HL-60/S4 treated with retinoic acid at 250 ng/mL for 4 days and 3 days (cell line): ENCODE measurements around the gene CCDC192.

Experiments used
- in situ Hi-C: fragments of 300-500 bp; cut with MboI; formaldehyde crosslinking; loops from 2 replicates; pipeline ENCODE4 v1.7.0; 2022; ENCODE audit warnings: low sequenced_read_pairs

The CCDC192 gene

DNA sequence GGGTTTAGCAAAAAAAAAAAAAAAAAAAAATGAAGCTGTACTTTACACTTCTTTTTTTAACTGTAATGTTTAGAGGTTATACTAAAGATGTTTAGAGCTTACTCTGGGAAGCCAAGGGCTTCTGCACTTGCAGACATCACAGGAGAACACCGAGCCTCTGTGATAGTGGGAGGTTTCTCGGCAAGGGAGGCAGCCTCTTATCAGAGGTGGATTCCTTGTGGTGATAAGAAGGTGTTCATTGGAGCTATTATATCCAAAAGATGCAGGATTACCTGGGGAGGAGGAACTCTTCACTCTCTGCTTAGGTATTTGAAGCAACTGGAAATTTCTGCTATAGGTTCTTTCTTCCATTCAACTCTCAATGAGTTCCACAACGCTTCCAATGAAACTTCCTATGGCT, 209.2 kb downstream of the CCDC192 start:
- in situ Hi-C loops, result no loop called here

- in situ Hi-C loops, result no loop called here
Observed at GRCh38 chr5:127916885-127917573, 213.8 kb downstream of the CCDC192 start.

DNA sequence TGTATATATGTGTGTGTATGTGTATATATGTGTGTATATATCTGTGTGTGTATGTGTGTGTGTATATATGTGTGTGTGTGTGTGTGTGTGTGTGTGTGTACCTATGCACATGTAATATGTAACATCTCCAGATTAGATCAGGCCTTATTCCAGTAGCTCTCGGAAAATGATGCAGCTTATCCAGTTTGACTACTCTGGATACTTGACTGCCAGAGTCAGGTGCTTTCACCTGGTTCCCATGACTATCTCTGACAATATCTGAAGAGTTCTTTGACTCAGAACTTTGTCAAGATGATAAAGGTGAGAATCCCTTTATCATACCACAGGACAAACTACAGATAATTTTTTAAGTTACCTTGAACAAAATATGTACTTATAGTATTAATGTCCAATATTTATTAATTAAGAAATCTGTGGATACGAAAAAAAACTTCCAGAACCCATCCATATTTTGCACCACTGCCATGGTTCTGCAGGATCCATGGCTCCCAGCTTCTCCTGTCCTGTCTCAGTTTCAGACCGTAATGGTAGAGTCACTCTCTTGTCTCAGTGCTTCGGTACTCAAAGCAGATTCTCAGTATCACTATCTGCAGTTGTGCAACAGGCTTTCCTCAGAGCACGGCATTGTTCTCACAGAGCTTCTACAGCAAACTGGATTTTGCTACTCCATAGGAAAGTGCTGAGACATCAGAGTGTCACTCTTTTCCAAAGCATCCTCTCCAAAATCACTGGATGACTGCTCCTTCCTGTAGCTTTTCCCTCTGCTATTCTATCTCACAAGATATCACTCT, 216.0 kb downstream of the CCDC192 start:
- in situ Hi-C loops, result no loop called here

- in situ Hi-C loops, result no loop called here
Observed at GRCh38 chr5:127919818-127920217, 216.6 kb downstream of the CCDC192 start.

- in situ Hi-C loops, result no loop called here
Observed at GRCh38 chr5:127920936-127921335, 217.7 kb downstream of the CCDC192 start.

GRCh38 chr5:127922603-127923002, 219.4 kb downstream of the CCDC192 start:
- in situ Hi-C loops, result no loop called here

- in situ Hi-C loops, result no loop called here
Observed at GRCh38 chr5:127923804-127924570, 220.8 kb downstream of the CCDC192 start.

GRCh38 chr5:127924606-127925005, 221.4 kb downstream of the CCDC192 start:
- in situ Hi-C loops, result no loop called here

- in situ Hi-C loops, result no loop called here
Observed at GRCh38 chr5:127925916-127926315, 222.7 kb downstream of the CCDC192 start.

- in situ Hi-C loops, result no loop called here
Observed at GRCh38 chr5:127926974-127927373, 223.8 kb downstream of the CCDC192 start.

- in situ Hi-C loops, result no loop called here
Observed at GRCh38 chr5:127928053-127928452, 224.9 kb downstream of the CCDC192 start.

DNA sequence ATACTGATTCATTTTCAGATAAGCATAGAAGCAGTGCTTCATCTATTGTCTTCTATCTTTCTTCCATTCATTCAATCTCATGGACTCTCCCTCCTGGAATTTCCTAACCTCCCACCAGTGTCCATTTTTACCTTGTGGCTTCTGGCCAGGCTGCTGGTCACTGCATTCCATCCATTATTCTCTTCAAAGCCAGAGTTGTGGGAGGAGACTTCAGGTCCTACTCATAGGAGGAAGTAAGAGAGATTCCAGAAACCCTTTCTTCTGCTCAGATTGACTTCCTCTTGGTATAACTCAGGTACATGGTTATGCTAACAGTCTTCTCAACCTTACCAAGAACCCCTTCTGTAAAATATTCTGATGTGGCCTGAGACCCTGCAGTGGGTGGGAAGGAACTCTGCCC, 227.1 kb downstream of the CCDC192 start:
- in situ Hi-C loops, result no loop called here

GRCh38 chr5:127931396-127931795, 228.2 kb downstream of the CCDC192 start:
- in situ Hi-C loops, result no loop called here

DNA sequence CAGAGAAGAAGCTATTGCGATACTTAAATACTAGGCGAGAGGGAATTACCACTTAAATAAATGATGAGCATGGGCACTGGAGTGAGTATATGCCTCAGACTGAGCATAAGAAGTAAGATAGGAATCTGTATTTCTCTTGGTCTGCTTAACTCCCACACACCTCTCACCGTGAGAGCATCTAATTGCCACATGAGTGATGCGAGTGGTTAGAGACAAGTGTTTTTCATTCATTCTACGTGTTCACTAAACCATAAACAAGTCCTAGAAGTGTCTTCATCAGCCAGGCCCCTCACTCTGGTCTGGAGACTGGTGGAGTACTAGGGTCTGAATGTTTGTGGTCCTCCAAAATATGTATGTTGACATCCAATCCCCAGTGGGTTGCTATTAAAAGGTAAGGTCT, 230.2 kb downstream of the CCDC192 start:
- in situ Hi-C loops, result no loop called here

DNA sequence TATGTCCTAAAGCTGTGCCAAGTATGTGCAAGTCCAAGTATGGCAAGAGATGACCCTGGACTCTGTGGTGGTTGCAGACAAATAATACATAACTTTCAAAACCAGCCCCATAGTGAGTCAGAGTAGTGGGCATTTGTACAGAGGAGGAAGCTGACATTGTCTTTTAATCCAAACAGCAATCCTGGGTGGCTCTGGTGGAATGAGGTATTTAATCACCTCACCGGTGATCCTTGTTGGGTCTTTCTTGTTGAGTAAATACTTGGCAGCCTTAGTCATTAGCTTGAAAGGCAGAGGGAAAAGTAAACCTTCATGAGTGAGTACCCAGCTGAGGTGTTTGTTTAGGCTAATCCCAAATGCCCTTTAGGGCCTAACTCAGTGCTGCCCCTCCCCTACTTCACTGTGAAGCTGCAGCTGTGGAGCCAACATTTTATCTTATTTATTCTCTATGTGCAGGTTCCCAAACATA, 231.6 kb downstream of the CCDC192 start:
- in situ Hi-C loops, result no loop called here

DNA sequence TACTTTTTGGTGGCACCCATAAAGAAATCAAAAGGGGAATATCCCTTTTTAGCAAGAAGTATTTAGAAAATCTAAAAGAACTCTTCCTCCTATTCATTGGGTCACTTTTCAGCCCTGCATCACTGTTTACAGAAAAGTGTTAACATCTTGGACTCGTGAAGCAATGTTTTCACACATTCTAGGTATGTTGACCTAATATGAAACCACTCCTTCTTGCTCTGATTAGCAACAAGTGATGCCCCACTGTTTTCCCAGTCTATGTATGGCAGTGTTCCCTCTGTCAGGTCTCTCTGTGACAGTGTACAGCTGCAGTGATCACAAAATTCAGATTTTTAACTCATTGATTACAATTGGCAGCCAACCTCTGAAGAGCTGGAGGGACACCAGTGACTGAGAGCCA, 232.2 kb downstream of the CCDC192 start:
- in situ Hi-C loops, result no loop called here

DNA sequence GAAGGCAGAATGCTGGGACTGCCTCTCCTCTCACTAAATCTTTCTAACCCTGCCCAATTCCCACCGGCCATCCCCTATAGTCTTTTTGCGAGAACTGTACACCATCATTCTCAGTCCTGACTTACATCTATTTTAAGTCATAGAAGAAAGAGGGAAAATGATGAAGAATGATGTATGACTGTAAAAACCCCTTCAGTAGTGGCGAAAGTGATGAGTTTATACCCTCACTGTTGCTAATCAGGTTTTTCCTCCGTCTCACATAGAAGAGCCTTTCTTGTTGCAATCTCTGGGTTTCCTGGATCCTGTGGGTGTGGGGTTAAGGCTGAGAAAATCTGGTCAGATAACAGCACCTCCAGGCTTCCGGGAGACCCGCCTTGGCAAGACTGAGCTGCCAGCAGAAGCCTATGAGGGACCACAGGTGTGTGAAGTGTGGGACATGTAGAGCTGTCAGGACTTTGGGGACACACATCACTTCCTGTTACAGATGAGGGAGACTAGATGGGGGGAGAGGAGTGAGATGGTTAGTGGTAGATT, 233.3 kb downstream of the CCDC192 start:
- in situ Hi-C loops, result no loop called here

DNA sequence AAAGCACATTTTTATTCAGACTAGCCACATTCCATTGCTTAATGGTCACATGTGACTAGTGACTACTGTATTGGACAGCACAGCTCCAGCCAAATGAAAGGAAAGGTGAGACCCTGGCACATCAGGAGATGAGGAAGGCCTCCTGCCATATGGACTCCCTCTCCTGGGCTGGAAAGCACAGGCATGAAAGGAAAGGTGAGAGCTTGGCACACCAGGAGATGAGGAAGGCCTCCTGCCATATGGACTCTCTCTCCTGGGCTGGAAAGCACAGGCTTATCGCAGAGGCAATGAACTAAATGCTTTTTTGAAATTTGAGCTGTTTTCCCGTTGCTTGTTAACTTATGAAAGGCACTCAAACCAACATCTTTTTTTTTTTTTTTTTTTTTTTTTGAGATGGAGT, 235.6 kb downstream of the CCDC192 start:
- in situ Hi-C loops, result no loop called here

- in situ Hi-C loops, result no loop called here
Observed at GRCh38 chr5:127940854-127941253, 237.7 kb downstream of the CCDC192 start.

DNA sequence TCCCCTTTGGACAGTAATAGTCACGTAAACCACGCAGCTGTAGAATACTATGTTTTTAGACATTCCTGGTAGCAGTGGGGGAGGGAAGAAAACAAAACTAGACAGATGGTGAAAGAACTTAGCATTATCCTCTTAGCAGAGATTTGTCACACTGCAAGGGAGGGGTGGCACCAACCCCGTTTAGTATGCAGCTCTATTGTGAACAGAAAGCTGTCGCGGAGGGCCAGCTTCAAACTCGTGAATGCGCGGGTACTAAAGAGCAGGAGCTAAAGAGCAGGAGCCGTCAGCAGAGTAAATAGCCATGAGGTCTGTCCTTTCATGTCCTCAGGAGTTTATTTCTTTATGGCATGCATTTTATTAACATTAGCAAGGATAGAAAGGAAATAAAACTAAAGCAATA, 238.5 kb downstream of the CCDC192 start:
- in situ Hi-C loops, result no loop called here
